MM.1S (cell line): Measurements from ENCODE around the gene DOCK11.

ENCODE experiments used
- DNase-seq: peaks from one replicate; pipeline ENCODE4 v3.0.0-alpha.2; 2015
- H2AFZ ChIP-seq: fragments of 300-600 bp; sonication (generic); 2 replicates; pipeline ENCODE4 v1.6.0; 2016; ENCODE audit warnings: antibody characterized with exemption, low read length
- H3F3A ChIP-seq: fragments of 300-600 bp; sonication (generic); 2 replicates; pipeline ENCODE4 v1.6.1; 2016; ENCODE audit warnings: mild to moderate bottlenecking, antibody characterized with exemption, low read length, moderate library complexity, mixed read lengths; ENCODE audit not compliant: insufficient read depth
- H3K27ac ChIP-seq: fragments of 300-600 bp; sonication (generic); 2 replicates; pipeline ENCODE4 v1.5.1; 2016; ENCODE audit warnings: mild to moderate bottlenecking, low read length
- H3K27me3 ChIP-seq: fragments of 300-600 bp; sonication (generic); replicated peaks from 2 replicates; pipeline ENCODE4 v1.6.0; 2016; ENCODE audit warnings: low read length; ENCODE audit not compliant: insufficient read depth
- H3K36me3 ChIP-seq: fragments of 300-600 bp; sonication (generic); replicated peaks from 2 replicates; pipeline ENCODE4 v1.6.1; 2016; ENCODE audit warnings: mild to moderate bottlenecking, low read length, mixed read lengths; ENCODE audit not compliant: insufficient read depth
- H3K4me1 ChIP-seq: fragments of 300-600 bp; sonication (generic); 2 replicates; pipeline ENCODE4 v1.6.1; 2016; ENCODE audit warnings: low read length, mixed read lengths
- H3K4me2 ChIP-seq: fragments of 300-600 bp; sonication (generic); 2 replicates; pipeline ENCODE4 v1.6.0; 2016; ENCODE audit warnings: low read depth, low read length
- H3K4me3 ChIP-seq: fragments of 300-600 bp; sonication (generic); 2 replicates; pipeline ENCODE4 v1.5.1; 2016; ENCODE audit warnings: low read length, mixed read lengths
- H3K79me2 ChIP-seq: fragments of 300-600 bp; sonication (generic); 2 replicates; pipeline ENCODE4 v1.6.1; 2016; ENCODE audit warnings: mixed run types, low read length, mixed read lengths
- H3K9ac ChIP-seq: fragments of 300-600 bp; sonication (generic); 2 replicates; pipeline ENCODE4 v1.6.1; 2016; ENCODE audit warnings: low read length, mixed read lengths
- H3K9me2 ChIP-seq: fragments of 300-600 bp; sonication (generic); replicated peaks from 2 replicates; pipeline ENCODE4 v1.6.1; 2016; ENCODE audit warnings: mild to moderate bottlenecking, low read length, mixed read lengths; ENCODE audit not compliant: insufficient read depth
- H3K9me3 ChIP-seq: fragments of 300-600 bp; sonication (generic); replicated peaks from 2 replicates; pipeline ENCODE4 v1.6.1; 2016; ENCODE audit warnings: mild to moderate bottlenecking, low read length, mixed read lengths; ENCODE audit not compliant: insufficient read depth
- H4K20me1 ChIP-seq: fragments of 300-600 bp; sonication (generic); 2 replicates; pipeline ENCODE4 v1.6.1; 2016; ENCODE audit warnings: mild to moderate bottlenecking, low read length, moderate library complexity, mixed read lengths; ENCODE audit not compliant: insufficient read depth
- CTCF ChIP-seq: fragments of 300-600 bp; sonication (generic); IDR thresholded peaks from 2 replicates; pipeline ENCODE4 v1.5.1; 2016; ENCODE audit warnings: antibody characterized with exemption, low read length, mixed read lengths
- EZH2 ChIP-seq: fragments of 300-600 bp; sonication (generic); optimal IDR thresholded peaks from 2 replicates; pipeline ENCODE3; 2017; ENCODE audit warnings: low read depth, mild to moderate bottlenecking, antibody characterized with exemption, low read length, mixed read lengths
- EZH2phosphoT487 ChIP-seq: fragments of 300-600 bp; sonication (generic); IDR thresholded peaks from 2 replicates; pipeline ENCODE4 v1.6.1; 2018; ENCODE audit warnings: antibody characterized with exemption, low read length

Gene DOCK11

GRCh38 chrX:118623062-118623461 is 127.4 kb downstream of the DOCK11 start:
- Histone ChIP-seq H3K9me2 (no peaks in the 10 kb centered on the region), H3F3A (no peaks in the 10 kb centered on the region), H3K27ac (no peak overlapping the region), H2AFZ (no peak overlapping the region), H3K36me3 (no peaks in the 10 kb centered on the region), H3K4me2 (no peak overlapping the region), H3K4me3 (no peak overlapping the region), H3K9ac (no peak overlapping the region), H3K79me2 (no peaks in the 10 kb centered on the region), H3K27me3 (no peaks in the 10 kb centered on the region), H3K9me3 (no peaks in the 10 kb centered on the region), H3K4me1 (no peaks in the 10 kb centered on the region), H4K20me1 (no peaks in the 10 kb centered on the region)
- TF ChIP-seq EZH2 (no peak), EZH2phosphoT487 (no peak), CTCF (no peak)
- DNase-seq: no peak

- H3K9ac ChIP-seq: no peak overlapping the region
- TF ChIP-seq EZH2: no peak
- no peak for TF ChIP-seq CTCF
- no peak for TF ChIP-seq EZH2phosphoT487
- no peaks in the 10 kb centered on the region for H3K9me3 ChIP-seq
- no peak overlapping the region for H2AFZ ChIP-seq
- H4K20me1 ChIP-seq: no peaks in the 10 kb centered on the region
- H3K4me1 ChIP-seq: no peaks in the 10 kb centered on the region
- H3K27me3 ChIP-seq: no peaks in the 10 kb centered on the region
- no peaks in the 10 kb centered on the region for H3K36me3 ChIP-seq
- no peak overlapping the region for H3K27ac ChIP-seq
- DNase-seq: no peak
- no peaks in the 10 kb centered on the region for H3K9me2 ChIP-seq
- no peaks in the 10 kb centered on the region for H3F3A ChIP-seq
- no peak overlapping the region for H3K4me2 ChIP-seq
- no peaks in the 10 kb centered on the region for H3K79me2 ChIP-seq
- no peak overlapping the region for H3K4me3 ChIP-seq
Measured at GRCh38 chrX:118626346-118626745, 130.7 kb downstream of the DOCK11 start.

- Histone ChIP-seq H3K36me3 (no peaks in the 10 kb centered on the region), H2AFZ (no peak overlapping the region), H3K79me2 (no peaks in the 10 kb centered on the region), H3K9me2 (no peaks in the 10 kb centered on the region), H3K4me1 (no peaks in the 10 kb centered on the region), H3K9ac (no peak overlapping the region), H3K4me2 (no peak overlapping the region), H3K27me3 (no peaks in the 10 kb centered on the region), H3K4me3 (no peak overlapping the region), H3K27ac (no peak overlapping the region), H3F3A (no peaks in the 10 kb centered on the region), H4K20me1 (no peaks in the 10 kb centered on the region), H3K9me3 (no peaks in the 10 kb centered on the region)
- no peak for TF ChIP-seq EZH2phosphoT487
- no peak for TF ChIP-seq EZH2
- peak; percentile 44 for TF ChIP-seq CTCF
- peak; percentile 11 for DNase-seq
Measured at GRCh38 chrX:118627084-118627758, 131.6 kb downstream of the DOCK11 start.
